ENCODE measurements around the gene TMEM141. TPM values are rescaled to one million over a fixed set of nuclear protein-coding genes. Genes with fewer than 3 reads are reported as not detected.

The TMEM141 gene
- total and polyA plus RNA-seq, 10 of the 15 experiments (the other 5 are each of a cell fraction or from before 2014, with no cell fraction given), result 7.8 to 48.6 (median 34.4) TPM

DNA sequence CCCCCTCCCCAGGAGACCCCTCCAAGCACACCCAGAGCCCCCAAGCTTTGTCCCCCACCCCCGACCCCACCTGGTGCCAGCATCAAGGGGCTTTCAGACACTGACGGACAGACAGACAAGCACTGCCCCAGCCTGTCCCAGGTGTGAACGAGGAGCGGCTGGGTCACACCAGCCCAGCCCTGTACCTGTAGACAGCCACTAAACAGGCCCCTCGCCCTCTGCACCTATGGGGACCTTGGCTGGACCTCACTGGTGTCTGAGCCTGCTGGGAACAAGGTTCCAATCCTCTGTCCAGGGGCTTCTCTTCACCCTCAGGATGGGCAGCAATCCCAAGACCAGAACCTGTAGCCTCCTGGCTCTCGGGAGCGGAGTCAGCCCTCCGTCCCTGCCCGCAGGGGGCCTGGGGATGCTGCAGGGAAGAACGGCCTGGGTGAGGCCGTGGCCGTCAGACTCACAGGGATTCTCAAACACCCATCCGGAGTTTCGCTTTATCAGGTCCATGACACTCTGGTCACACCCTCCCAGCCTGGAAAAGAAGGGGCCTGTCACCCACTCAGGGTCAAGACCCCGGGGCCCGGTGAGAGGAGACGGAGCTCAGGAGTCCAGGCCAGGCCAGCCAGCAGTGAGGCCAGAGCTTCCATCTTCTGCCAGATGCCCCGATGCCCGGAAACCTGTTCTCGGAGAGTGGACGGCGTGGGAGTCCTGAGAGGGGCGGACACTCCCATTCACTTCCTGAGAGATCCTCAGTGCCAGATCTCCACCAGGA, 45.6 kb upstream of the TMEM141 start (continued):
- TF ChIP-seq, protein P1, sequence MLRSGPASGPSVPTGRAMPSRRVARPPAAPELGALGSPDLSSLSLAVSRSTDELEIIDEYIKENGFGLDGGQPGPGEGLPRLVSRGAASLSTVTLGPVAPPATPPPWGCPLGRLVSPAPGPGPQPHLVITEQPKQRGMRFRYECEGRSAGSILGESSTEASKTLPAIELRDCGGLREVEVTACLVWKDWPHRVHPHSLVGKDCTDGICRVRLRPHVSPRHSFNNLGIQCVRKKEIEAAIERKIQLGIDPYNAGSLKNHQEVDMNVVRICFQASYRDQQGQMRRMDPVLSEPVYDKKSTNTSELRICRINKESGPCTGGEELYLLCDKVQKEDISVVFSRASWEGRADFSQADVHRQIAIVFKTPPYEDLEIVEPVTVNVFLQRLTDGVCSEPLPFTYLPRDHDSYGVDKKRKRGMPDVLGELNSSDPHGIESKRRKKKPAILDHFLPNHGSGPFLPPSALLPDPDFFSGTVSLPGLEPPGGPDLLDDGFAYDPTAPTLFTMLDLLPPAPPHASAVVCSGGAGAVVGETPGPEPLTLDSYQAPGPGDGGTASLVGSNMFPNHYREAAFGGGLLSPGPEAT (IDR thresholded peaks at IDR 0.05; ENCODE audit: low read depth), result no peak
- TF ChIP-seq SREBF2 (IDR thresholded peaks at IDR 0.05; ENCODE audit: low read length) (no peak), NR2C2 (IDR thresholded peaks at IDR 0.05; ENCODE audit: borderline replicate concordance, control insufficient read depth, insufficient read length, low read depth) (no peak), STAT3 (IDR thresholded peaks at IDR 0.05; ENCODE audit: low read depth, low read length) (no peak), GATAD2B (conservative IDR thresholded peaks at IDR 0.05; ENCODE audit: low read depth) (no peak), NBN (IDR thresholded peaks at IDR 0.05) (no peak), DPF2 (IDR thresholded peaks at IDR 0.05) (no peak), TCF12 (IDR thresholded peaks at IDR 0.05; ENCODE audit: low read depth, low read length) (no peak)
- TF ChIP-seq, protein P2, sequence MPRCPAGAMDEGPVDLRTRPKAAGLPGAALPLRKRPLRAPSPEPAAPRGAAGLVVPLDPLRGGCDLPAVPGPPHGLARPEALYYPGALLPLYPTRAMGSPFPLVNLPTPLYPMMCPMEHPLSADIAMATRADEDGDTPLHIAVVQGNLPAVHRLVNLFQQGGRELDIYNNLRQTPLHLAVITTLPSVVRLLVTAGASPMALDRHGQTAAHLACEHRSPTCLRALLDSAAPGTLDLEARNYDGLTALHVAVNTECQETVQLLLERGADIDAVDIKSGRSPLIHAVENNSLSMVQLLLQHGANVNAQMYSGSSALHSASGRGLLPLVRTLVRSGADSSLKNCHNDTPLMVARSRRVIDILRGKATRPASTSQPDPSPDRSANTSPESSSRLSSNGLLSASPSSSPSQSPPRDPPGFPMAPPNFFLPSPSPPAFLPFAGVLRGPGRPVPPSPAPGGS (IDR thresholded peaks at IDR 0.05; ENCODE audit: borderline replicate concordance, insufficient read depth, low read depth, low read length, poor library complexity, severe bottlenecking), result no peak
- TF ChIP-seq, protein P3, sequence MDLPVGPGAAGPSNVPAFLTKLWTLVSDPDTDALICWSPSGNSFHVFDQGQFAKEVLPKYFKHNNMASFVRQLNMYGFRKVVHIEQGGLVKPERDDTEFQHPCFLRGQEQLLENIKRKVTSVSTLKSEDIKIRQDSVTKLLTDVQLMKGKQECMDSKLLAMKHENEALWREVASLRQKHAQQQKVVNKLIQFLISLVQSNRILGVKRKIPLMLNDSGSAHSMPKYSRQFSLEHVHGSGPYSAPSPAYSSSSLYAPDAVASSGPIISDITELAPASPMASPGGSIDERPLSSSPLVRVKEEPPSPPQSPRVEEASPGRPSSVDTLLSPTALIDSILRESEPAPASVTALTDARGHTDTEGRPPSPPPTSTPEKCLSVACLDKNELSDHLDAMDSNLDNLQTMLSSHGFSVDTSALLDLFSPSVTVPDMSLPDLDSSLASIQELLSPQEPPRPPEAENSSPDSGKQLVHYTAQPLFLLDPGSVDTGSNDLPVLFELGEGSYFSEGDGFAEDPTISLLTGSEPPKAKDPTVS (IDR thresholded peaks at IDR 0.05; ENCODE audit: low read depth, low read length), result no peak
- TF ChIP-seq, protein P4, sequence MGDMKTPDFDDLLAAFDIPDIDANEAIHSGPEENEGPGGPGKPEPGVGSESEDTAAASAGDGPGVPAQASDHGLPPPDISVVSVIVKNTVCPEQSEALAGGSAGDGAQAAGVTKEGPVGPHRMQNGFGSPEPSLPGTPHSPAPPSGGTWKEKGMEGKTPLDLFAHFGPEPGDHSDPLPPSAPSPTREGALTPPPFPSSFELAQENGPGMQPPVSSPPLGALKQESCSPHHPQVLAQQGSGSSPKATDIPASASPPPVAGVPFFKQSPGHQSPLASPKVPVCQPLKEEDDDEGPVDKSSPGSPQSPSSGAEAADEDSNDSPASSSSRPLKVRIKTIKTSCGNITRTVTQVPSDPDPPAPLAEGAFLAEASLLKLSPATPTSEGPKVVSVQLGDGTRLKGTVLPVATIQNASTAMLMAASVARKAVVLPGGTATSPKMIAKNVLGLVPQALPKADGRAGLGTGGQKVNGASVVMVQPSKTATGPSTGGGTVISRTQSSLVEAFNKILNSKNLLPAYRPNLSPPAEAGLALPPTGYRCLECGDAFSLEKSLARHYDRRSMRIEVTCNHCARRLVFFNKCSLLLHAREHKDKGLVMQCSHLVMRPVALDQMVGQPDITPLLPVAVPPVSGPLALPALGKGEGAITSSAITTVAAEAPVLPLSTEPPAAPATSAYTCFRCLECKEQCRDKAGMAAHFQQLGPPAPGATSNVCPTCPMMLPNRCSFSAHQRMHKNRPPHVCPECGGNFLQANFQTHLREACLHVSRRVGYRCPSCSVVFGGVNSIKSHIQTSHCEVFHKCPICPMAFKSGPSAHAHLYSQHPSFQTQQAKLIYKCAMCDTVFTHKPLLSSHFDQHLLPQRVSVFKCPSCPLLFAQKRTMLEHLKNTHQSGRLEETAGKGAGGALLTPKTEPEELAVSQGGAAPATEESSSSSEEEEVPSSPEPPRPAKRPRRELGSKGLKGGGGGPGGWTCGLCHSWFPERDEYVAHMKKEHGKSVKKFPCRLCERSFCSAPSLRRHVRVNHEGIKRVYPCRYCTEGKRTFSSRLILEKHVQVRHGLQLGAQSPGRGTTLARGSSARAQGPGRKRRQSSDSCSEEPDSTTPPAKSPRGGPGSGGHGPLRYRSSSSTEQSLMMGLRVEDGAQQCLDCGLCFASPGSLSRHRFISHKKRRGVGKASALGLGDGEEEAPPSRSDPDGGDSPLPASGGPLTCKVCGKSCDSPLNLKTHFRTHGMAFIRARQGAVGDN (IDR thresholded peaks at IDR 0.05), result no peak
- TF ChIP-seq, protein P5, sequence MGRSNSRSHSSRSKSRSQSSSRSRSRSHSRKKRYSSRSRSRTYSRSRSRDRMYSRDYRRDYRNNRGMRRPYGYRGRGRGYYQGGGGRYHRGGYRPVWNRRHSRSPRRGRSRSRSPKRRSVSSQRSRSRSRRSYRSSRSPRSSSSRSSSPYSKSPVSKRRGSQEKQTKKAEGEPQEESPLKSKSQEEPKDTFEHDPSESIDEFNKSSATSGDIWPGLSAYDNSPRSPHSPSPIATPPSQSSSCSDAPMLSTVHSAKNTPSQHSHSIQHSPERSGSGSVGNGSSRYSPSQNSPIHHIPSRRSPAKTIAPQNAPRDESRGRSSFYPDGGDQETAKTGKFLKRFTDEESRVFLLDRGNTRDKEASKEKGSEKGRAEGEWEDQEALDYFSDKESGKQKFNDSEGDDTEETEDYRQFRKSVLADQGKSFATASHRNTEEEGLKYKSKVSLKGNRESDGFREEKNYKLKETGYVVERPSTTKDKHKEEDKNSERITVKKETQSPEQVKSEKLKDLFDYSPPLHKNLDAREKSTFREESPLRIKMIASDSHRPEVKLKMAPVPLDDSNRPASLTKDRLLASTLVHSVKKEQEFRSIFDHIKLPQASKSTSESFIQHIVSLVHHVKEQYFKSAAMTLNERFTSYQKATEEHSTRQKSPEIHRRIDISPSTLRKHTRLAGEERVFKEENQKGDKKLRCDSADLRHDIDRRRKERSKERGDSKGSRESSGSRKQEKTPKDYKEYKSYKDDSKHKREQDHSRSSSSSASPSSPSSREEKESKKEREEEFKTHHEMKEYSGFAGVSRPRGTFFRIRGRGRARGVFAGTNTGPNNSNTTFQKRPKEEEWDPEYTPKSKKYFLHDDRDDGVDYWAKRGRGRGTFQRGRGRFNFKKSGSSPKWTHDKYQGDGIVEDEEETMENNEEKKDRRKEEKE (IDR thresholded peaks at IDR 0.05), result no peak
